ENCODE measurements around the gene SYNPO2.

DNA sequence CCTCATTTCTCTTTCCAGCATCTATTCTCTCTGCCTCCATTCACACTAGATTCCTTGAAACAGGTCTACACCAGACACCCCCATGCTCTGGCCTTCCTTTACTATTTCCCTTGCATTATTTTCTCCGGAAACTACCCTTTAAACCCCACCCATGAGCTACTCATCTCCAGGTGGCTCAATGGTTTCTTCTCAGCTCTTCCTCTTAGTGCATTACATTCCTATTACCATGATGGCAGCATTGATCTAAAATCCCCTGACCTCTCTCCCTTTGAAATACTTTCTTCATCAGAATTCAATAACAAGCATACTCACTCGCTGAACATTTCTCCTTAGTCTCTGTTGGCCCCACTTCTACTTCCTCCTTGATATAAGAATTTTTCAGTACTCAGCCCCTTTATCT lies 94.6 kb downstream of the SYNPO2 start:
- TF ChIP-seq, protein P1, sequence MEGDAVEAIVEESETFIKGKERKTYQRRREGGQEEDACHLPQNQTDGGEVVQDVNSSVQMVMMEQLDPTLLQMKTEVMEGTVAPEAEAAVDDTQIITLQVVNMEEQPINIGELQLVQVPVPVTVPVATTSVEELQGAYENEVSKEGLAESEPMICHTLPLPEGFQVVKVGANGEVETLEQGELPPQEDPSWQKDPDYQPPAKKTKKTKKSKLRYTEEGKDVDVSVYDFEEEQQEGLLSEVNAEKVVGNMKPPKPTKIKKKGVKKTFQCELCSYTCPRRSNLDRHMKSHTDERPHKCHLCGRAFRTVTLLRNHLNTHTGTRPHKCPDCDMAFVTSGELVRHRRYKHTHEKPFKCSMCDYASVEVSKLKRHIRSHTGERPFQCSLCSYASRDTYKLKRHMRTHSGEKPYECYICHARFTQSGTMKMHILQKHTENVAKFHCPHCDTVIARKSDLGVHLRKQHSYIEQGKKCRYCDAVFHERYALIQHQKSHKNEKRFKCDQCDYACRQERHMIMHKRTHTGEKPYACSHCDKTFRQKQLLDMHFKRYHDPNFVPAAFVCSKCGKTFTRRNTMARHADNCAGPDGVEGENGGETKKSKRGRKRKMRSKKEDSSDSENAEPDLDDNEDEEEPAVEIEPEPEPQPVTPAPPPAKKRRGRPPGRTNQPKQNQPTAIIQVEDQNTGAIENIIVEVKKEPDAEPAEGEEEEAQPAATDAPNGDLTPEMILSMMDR (IDR thresholded peaks at IDR 0.05): no peak
- TF ChIP-seq POLR2A (IDR thresholded peaks at IDR 0.05): no peak
